ES-I3 (cell line): ENCODE measurements around the gene CYBB.

Source experiments
- H3K36me3 ChIP-seq: 2 replicates; pipeline ENCODE4 v1.6.1; 2013; ENCODE audit warnings: mild to moderate bottlenecking, low read length, control low read depth, moderate library complexity; ENCODE audit not compliant: insufficient read depth
- H3K4me1 ChIP-seq: 2 replicates; pipeline ENCODE4 v1.6.1; 2013; ENCODE audit warnings: mild to moderate bottlenecking, control low read depth, low read length; ENCODE audit not compliant: insufficient read depth
- H3K9ac ChIP-seq: 2 replicates; pipeline ENCODE4 v1.6.1; 2013; ENCODE audit warnings: low read depth, mild to moderate bottlenecking, low read length, moderate library complexity
- H3K9me3 ChIP-seq: 2 replicates; pipeline ENCODE4 v1.6.1; 2013; ENCODE audit warnings: mild to moderate bottlenecking, low read length, moderate library complexity; ENCODE audit not compliant: control insufficient read depth, insufficient read depth

Gene CYBB

GRCh38 chrX:37834937-37835336, 55.1 kb downstream of the CYBB start:
- Histone ChIP-seq H3K9ac (no peak overlapping the region), H3K36me3 (no peaks in the 10 kb centered on the region), H3K9me3 (no peaks in the 10 kb centered on the region), H3K4me1 (no peaks in the 10 kb centered on the region)

DNA sequence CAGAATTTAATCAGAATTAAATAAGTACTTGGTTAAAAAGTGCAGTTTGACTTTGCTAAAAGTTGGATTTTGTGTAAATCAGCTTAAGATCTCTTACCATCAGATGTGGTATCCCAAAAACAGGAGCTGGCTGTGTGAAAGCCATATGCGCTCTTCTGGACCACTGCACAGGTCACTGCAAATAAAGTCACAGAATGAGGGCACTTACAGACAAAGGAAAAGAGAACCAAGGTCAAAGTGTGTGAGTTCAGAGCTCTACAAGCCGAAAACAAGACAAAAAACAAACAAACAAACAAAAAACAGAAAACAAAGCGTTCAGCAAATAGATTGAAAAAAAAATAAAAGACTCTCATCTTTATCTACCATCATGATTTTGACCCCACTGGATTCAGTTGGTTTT, 61.1 kb downstream of the CYBB start:
- H3K36me3 ChIP-seq = no peaks in the 10 kb centered on the region
- no peaks in the 10 kb centered on the region for H3K4me1 ChIP-seq
- H3K9ac ChIP-seq = no peak overlapping the region
- H3K9me3 ChIP-seq = no peaks in the 10 kb centered on the region

DNA sequence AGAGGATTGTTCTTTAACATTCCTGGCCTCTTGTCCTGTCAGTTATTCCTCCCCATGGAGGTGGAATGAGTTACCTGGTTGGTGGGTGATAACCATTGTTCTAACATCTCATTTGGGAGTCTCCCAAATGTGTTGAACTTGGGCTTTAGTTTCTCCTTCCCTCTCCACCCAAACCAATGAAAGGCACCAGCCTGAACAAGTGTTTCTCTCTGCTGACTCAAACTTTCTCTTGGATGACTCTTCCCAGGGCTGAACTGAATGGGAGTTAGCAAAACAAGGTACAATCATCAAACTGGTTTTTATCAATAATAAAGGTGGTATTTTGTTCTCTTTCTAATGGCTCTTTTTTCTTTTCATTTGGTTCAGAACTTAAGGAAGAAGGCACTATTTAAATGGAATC, 64.8 kb downstream of the CYBB start:
- H3K9me3 ChIP-seq = no peaks in the 10 kb centered on the region
- H3K4me1 ChIP-seq = no peaks in the 10 kb centered on the region
- no peaks in the 10 kb centered on the region for H3K36me3 ChIP-seq
- H3K9ac ChIP-seq = no peak overlapping the region

DNA sequence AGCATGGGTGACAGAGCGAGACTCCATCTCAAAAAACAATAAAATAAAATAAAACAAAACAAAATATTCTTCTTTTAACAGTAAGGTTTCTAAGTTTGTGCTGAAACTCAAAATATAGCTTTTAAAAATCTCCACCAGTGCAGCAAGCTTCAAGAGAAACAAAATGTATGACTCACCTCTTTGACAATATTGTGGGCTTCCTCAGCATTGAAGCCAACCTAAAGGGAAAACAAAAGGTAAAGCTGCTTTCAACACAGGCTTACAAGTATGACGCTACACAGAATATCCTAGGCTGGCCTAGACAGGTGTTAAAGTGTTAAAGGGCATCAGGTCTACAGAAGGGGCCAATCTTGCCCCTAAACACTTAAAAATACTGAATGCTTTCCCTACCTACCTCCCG, 66.3 kb downstream of the CYBB start:
- H3K9me3 ChIP-seq = no peaks in the 10 kb centered on the region
- no peaks in the 10 kb centered on the region for H3K36me3 ChIP-seq
- H3K4me1 ChIP-seq = no peaks in the 10 kb centered on the region
- H3K9ac ChIP-seq = no peak overlapping the region

- Histone ChIP-seq H3K4me1 (no peaks in the 10 kb centered on the region), H3K9me3 (no peaks in the 10 kb centered on the region), H3K9ac (no peak overlapping the region), H3K36me3 (no peaks in the 10 kb centered on the region)
Observed at GRCh38 chrX:37846558-37846933, 66.7 kb downstream of the CYBB start.

DNA sequence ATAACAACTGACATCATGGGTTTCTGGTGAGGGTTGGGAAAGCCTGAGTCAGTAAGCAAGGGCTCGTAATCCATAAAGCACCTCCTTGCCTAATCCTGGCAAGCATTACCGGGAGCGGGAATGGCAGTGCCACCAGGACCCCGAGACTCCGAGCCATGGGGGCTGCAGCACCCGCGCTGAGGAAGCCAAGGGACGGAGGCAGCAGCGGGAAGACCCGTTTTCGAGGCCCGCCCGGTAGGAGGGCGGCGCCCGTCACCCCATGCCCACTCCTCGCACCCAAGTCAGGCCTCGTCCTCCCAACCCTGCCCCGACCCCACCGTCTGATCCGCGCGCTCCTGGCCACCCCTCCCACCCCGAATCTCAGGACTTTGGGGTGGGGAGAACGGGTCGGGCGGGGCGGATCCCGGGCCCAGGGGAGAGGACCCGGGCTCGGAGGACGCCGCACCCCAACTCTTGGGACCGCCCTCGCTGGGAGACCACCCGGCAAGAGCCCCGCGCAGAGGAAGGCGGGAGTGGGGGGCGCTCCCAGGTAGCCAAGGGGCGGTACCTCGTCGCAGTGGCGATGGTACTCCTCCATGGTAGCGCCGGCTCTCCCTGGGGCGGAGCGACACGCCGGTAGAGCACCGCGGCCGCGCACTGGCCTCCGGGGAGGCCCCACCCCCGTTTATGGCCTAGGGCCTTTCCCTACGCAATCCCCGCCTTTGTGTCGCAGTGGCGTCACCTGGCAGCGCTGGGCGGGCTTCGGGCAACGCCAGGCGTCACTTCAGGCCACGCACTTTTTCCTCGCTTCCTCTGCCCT, 67.3 kb downstream of the CYBB start, which contains the start of gene DYNLT3:
Gene DYNLT3 (minus strand): TSS at position 638 of the 799 bp plus-strand sequence. CDS start 61 bp downstream, at position 577.
- Histone ChIP-seq H3K9ac (no peak within 1 kb of the TSS), H3K36me3 (no peaks in the 10 kb centered on the region), H3K9me3 (no peaks in the 10 kb centered on the region), H3K4me1 (no peaks in the 10 kb centered on the region)

- no peaks in the 10 kb centered on the region for H3K9me3 ChIP-seq
- H3K4me1 ChIP-seq = no peaks in the 10 kb centered on the region
- H3K36me3 ChIP-seq = no peaks in the 10 kb centered on the region
- no peak overlapping the region for H3K9ac ChIP-seq
Observed at GRCh38 chrX:37847733-37848197, 67.9 kb downstream of the CYBB start.

DNA sequence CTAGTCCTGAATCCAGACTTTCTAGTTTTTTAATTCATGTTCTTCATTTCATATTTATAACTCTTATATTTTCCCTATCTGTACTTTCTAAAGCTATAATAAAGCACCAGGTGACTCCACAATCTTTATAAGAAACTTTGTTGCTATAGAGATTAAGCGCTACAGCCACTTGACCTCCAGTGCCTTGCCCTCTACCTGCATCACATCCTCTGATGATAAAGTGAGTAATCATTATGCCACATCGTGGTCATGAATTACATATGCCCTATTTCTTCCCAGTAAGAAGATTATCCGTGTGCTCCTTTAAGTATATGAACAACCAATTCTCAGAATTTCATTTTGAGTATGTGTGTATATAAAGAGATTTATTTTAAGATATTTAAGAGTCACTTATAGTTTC, 74.3 kb downstream of the CYBB start:
- Histone ChIP-seq H3K4me1 (no peaks in the 10 kb centered on the region), H3K9me3 (0 out of 2 replicates have a peak, but pooled peaks cover 5% of the 10 kb centered on the region), H3K36me3 (no peaks in the 10 kb centered on the region), H3K9ac (no peak overlapping the region)

- Histone ChIP-seq H3K4me1 (no peaks in the 10 kb centered on the region), H3K36me3 (no peaks in the 10 kb centered on the region), H3K9ac (no peak overlapping the region), H3K9me3 (0 out of 2 replicates have a peak, but pooled peaks cover 5% of the 10 kb centered on the region)
Observed at GRCh38 chrX:37854748-37855147, 74.9 kb downstream of the CYBB start.

GRCh38 chrX:37860721-37861120, 80.9 kb downstream of the CYBB start:
- H3K4me1 ChIP-seq = no peaks in the 10 kb centered on the region
- H3K9me3 ChIP-seq = 0 out of 2 replicates have a peak, but pooled peaks cover under 1% of the 10 kb centered on the region
- H3K9ac ChIP-seq = no peak overlapping the region
- no peaks in the 10 kb centered on the region for H3K36me3 ChIP-seq

DNA sequence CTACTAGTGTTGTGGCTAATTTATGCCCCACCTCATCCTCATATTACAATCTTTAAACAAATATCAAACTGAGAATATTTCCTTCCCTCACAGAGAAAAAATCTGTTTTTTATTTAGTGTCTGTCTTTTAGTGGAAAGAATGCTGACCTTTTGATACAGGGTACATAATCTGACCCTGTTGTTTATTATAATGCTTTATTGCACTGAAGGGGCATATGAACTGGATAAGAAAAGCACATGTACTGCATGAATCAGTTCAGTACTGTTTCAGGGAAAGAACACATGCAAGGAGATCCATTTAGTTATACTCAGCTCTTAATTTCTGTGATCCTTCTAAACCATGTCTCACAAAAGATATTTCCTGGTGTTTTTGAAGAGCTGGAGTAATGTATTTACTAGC, 83.0 kb downstream of the CYBB start:
- no peaks in the 10 kb centered on the region for H3K36me3 ChIP-seq
- no peaks in the 10 kb centered on the region for H3K4me1 ChIP-seq
- no peak overlapping the region for H3K9ac ChIP-seq
- H3K9me3 ChIP-seq = no peaks in the 10 kb centered on the region
